Activated CD8-positive, alpha-beta memory T cell treated with anti-CD3 and anti-CD28 coated beads, Interleukin-2, amount 50 U/mL, for 48 hours (primary cell): ENCODE results near the gene COL15A1.

ENCODE experiments used
- DNase-seq: peaks from one replicate; pipeline ENCODE4 v3.0.0-alpha.2; 2020

COL15A1 gene

GRCh38 chr9:99062549-99062948 lies 118.8 kb downstream of the COL15A1 start:
- no peak for DNase-seq

GRCh38 chr9:99063522-99063921 lies 119.8 kb downstream of the COL15A1 start:
- no peak for DNase-seq

- no peak for DNase-seq
Measured at GRCh38 chr9:99066571-99066970, 122.9 kb downstream of the COL15A1 start.

- no peak for DNase-seq
Measured at GRCh38 chr9:99069075-99069474, 125.4 kb downstream of the COL15A1 start.

- DNase-seq, result no peak
Measured at GRCh38 chr9:99069546-99069945, 125.8 kb downstream of the COL15A1 start.

GRCh38 chr9:99070681-99071080 lies 127.0 kb downstream of the COL15A1 start:
- DNase-seq, result no peak

- no peak for DNase-seq
Measured at GRCh38 chr9:99071313-99072039, 127.8 kb downstream of the COL15A1 start.

GRCh38 chr9:99072040-99072394 lies 128.3 kb downstream of the COL15A1 start:
- DNase-seq, result no peak

GRCh38 chr9:99073347-99073746 lies 129.6 kb downstream of the COL15A1 start:
- no peak for DNase-seq

- DNase-seq, result no peak
Measured at GRCh38 chr9:99073985-99074901, 130.5 kb downstream of the COL15A1 start.

GRCh38 chr9:99074902-99075245 lies 131.2 kb downstream of the COL15A1 start:
- DNase-seq, result no peak

GRCh38 chr9:99075246-99075912 lies 131.7 kb downstream of the COL15A1 start:
- DNase-seq, result no peak

- no peak for DNase-seq
Measured at GRCh38 chr9:99076030-99076429, 132.3 kb downstream of the COL15A1 start.

GRCh38 chr9:99076483-99077171 lies 132.9 kb downstream of the COL15A1 start:
- peak; percentile 64 for DNase-seq

GRCh38 chr9:99078717-99079116 lies 135.0 kb downstream of the COL15A1 start:
- no peak for DNase-seq

GRCh38 chr9:99079542-99079941 lies 135.8 kb downstream of the COL15A1 start:
- no peak for DNase-seq

- DNase-seq, result no peak
Measured at GRCh38 chr9:99083051-99083450, 139.3 kb downstream of the COL15A1 start.

GRCh38 chr9:99085949-99086948 lies 142.5 kb downstream of the COL15A1 start:
- DNase-seq, result no peak

- no peak for DNase-seq
Measured at GRCh38 chr9:99087462-99087861, 143.8 kb downstream of the COL15A1 start.

- no peak for DNase-seq
Measured at GRCh38 chr9:99090336-99091130, 146.8 kb downstream of the COL15A1 start.
